ENCODE data around the gene RIMBP2.

DNA sequence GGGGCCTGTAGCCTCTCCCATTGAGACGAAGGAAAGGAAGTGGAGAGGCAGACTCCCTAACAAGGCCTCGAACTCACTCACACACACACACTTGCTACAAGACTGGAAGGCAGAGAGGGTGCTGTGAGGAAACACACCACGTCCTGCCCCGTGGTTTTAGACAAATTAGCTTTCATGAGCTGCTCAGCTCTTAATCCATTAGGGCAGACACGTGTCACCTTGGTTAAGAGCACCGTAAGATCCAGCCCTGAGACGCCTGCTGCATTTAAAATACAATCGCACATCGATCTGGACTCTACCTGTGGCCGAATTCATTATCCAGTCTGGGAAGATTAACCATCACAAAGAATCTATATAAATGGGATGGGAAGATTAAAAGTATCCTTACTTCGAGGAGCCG is 72.0 kb downstream of the RIMBP2 start:
- TF ChIP-seq, protein P1, sequence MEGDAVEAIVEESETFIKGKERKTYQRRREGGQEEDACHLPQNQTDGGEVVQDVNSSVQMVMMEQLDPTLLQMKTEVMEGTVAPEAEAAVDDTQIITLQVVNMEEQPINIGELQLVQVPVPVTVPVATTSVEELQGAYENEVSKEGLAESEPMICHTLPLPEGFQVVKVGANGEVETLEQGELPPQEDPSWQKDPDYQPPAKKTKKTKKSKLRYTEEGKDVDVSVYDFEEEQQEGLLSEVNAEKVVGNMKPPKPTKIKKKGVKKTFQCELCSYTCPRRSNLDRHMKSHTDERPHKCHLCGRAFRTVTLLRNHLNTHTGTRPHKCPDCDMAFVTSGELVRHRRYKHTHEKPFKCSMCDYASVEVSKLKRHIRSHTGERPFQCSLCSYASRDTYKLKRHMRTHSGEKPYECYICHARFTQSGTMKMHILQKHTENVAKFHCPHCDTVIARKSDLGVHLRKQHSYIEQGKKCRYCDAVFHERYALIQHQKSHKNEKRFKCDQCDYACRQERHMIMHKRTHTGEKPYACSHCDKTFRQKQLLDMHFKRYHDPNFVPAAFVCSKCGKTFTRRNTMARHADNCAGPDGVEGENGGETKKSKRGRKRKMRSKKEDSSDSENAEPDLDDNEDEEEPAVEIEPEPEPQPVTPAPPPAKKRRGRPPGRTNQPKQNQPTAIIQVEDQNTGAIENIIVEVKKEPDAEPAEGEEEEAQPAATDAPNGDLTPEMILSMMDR (IDR thresholded peaks at IDR 0.05), result no peak
- no peak for TF ChIP-seq EP300 (IDR thresholded peaks at IDR 0.05)
- no peak for TF ChIP-seq POLR2A (IDR thresholded peaks at IDR 0.05)

Data from tibial nerve (tissue), 4 donors.